Activated B cell treated with CpG ODN at 0.5 μM for 24 hours (primary cell): ENCODE data around the gene SPINT2. TPM values are rescaled to one million over a fixed set of nuclear protein-coding genes. Genes with fewer than 3 reads are reported as not detected.
"Not testable (repeated sequence)": the region's sequence is repeated elsewhere in the genome, so short reads cannot be mapped to it uniquely, and the experiment has no call there.

ENCODE experiments used
- ATAC-seq: fragments of 200-7000 bp; cut with Tn5 transposase; one replicate; pipeline ENCODE4 v1.10.0; 2021; ENCODE audit warnings: low read depth, mild to moderate bottlenecking, moderate library complexity
- CTCF ChIA-PET: fragments of 350-600 bp; sonication (Branson Sonifier 250); formaldehyde crosslinking; loops from one replicate; lab custom pipeline; 2021; ENCODE audit warnings: antibody characterized with exemption; lab: Charles Lee
- POLR2A ChIA-PET: fragments of 350-600 bp; sonication (Branson Sonifier 250); formaldehyde crosslinking; loops from one replicate; lab custom pipeline; 2021; ENCODE audit warnings: antibody characterized with exemption; lab: Charles Lee
- DNase-seq: peaks from one replicate; pipeline ENCODE4 v3.0.0; 2022
- H3K27ac Mint-ChIP-seq: one replicate; pipeline ENCODE4 v1.8.0; 2020; ENCODE audit warnings: mixed read lengths
- H3K27me3 Mint-ChIP-seq: one replicate; pipeline ENCODE4 v1.8.0; 2021; ENCODE audit warnings: mixed read lengths
- H3K36me3 Mint-ChIP-seq: one replicate; pipeline ENCODE4 v1.8.0; 2021; ENCODE audit warnings: low read depth, mixed read lengths
- H3K4me1 Mint-ChIP-seq: one replicate; pipeline ENCODE4 v1.8.0; 2021; ENCODE audit warnings: mixed read lengths
- H3K4me3 Mint-ChIP-seq: one replicate; pipeline ENCODE4 v1.8.0; 2020; ENCODE audit warnings: mild to moderate bottlenecking, mixed read lengths
- H3K9me3 Mint-ChIP-seq: one replicate; pipeline ENCODE4 v1.8.0; 2020; ENCODE audit warnings: mixed read lengths
- CTCF ChIP-seq: fragments of 200-600 bp; IDR thresholded peaks from one replicate; pipeline ENCODE4 v1.8.0; 2022; ENCODE audit warnings: antibody characterized with exemption, mild to moderate bottlenecking
- intact Hi-C: fragments of 100-400 bp; cut with micrococcal nuclease; formaldehyde crosslinking; loops from one replicate; pipeline ENCODE4 v1.15.1; 2024
- total RNA-seq: library from RNA; stranded (reverse); gene quantifications from 2 replicates; pipeline ENCODE4 v1.2.3, GENCODE V29; 2022

Gene SPINT2
- total RNA-seq, 1 donor from 2014 or later = 73.4 TPM

GRCh38 chr19:38224014-38224862 is 40.1 kb upstream of the SPINT2 start, which contains the start of gene DPF1:
Gene DPF1, minus strand, starts transcription at chr19:38224222. Its CDS starts 80 bp downstream, at chr19:38224142.
- ATAC-seq (peak; percentile 88), DNase-seq (peak; percentile 64)
- Mint-ChIP-seq H3K27ac (peak within 1 kb of the TSS; percentile 66), H3K36me3 (no peaks in the 10 kb centered on the region), H3K4me1 (peaks cover 35% of the 10 kb centered on the region), H3K9me3 (no peaks in the 10 kb centered on the region), H3K4me3 (peak within 1 kb of the TSS; percentile 85), H3K27me3 (peaks cover 52% of the 10 kb centered on the region)
- CTCF ChIA-PET = no interaction called here
- intact Hi-C loops = loop anchor here (1.0 to 10.0 kb wide), 4 partner anchors 318 to 711 kb away; partner anchors contain the start of genes EIF3K, MAP4K1, MRPS12 and SARS2
- TF ChIP-seq CTCF = no peak
- POLR2A ChIA-PET = interaction anchor here (0.7 kb wide), 1 partner anchor 305 kb away, joined by 3 read pairs; no protein-coding TSS in a partner anchor

GRCh38 chr19:38224863-38225218 is 39.5 kb upstream of the SPINT2 start:
- POLR2A ChIA-PET = interaction anchor here (0.7 kb wide), 2 partner anchors 306 to 324 kb away, joined by 3 to 4 read pairs; no protein-coding TSS in a partner anchor
- peak overlapping the region; percentile 85 for H3K4me3 Mint-ChIP-seq
- H3K27ac Mint-ChIP-seq, H3K9me3 Mint-ChIP-seq, DNase-seq, ATAC-seq, H3K36me3 Mint-ChIP-seq: not testable (repeated sequence)
- intact Hi-C loops = loop anchor here (1.0 to 10.0 kb wide), 4 partner anchors 319 to 710 kb away; partner anchors contain the start of genes EIF3K, MAP4K1, MRPS12 and SARS2
- H3K4me1 Mint-ChIP-seq = peaks cover 36% of the 10 kb centered on the region
- CTCF ChIA-PET = interaction anchor here (1.2 kb wide), 1 partner anchor 10 kb away, joined by 3 read pairs; no protein-coding TSS in a partner anchor
- H3K27me3 Mint-ChIP-seq = peaks cover 54% of the 10 kb centered on the region

GRCh38 chr19:38227287-38228004 is 36.9 kb upstream of the SPINT2 start:
- POLR2A ChIA-PET = interaction anchor here (0.6 to 0.7 kb wide), 3 partner anchors 107 to 1180 kb away, joined by 3 to 6 read pairs (median 5); no protein-coding TSS in a partner anchor
- intact Hi-C loops = loop anchor here (10.0 kb wide), 2 partner anchors 387 to 707 kb away; partner anchors contain the start of genes EIF3K, MAP4K1, MRPS12 and SARS2
- H3K4me1 Mint-ChIP-seq = peaks cover 38% of the 10 kb centered on the region
- peak overlapping the region; percentile 19 for H3K4me3 Mint-ChIP-seq
- no peaks in the 10 kb centered on the region for H3K9me3 Mint-ChIP-seq
- CTCF ChIA-PET = interaction anchor here (0.8 kb wide), 1 partner anchor 146 kb away, joined by 3 read pairs; no protein-coding TSS in a partner anchor
- no peak for TF ChIP-seq CTCF
- H3K27ac Mint-ChIP-seq = no peak overlapping the region
- DNase-seq = no peak
- no peak for ATAC-seq
- no peaks in the 10 kb centered on the region for H3K36me3 Mint-ChIP-seq
- H3K27me3 Mint-ChIP-seq = peaks cover 54% of the 10 kb centered on the region

- Mint-ChIP-seq H3K4me3 (peak overlapping the region; percentile 19), H3K36me3 (no peaks in the 10 kb centered on the region), H3K27me3 (peaks cover 53% of the 10 kb centered on the region), H3K27ac (no peak overlapping the region), H3K4me1 (peaks cover 35% of the 10 kb centered on the region), H3K9me3 (no peaks in the 10 kb centered on the region)
- CTCF ChIA-PET = interaction anchor here (0.8 kb wide), 1 partner anchor 146 kb away, joined by 3 read pairs; no protein-coding TSS in a partner anchor
- TF ChIP-seq CTCF = no peak
- intact Hi-C loops = loop anchor here (10.0 kb wide), 2 partner anchors 387 to 707 kb away; partner anchors contain the start of genes EIF3K, MAP4K1, MRPS12 and SARS2
- ATAC-seq (no peak), DNase-seq (no peak)
- POLR2A ChIA-PET = no interaction called here
These were observed 36.4 kb upstream of the SPINT2 start for GRCh38 chr19:38228005-38228377.
